Ishikawa (cell line): ENCODE results near the gene CARM1.

Experiments used
- CEBPB ChIP-seq: IDR thresholded peaks from 2 replicates; pipeline ENCODE4 v1.6.1; 2012
- CREB1 ChIP-seq: IDR thresholded peaks from 2 replicates; pipeline ENCODE4 v1.6.1; 2012; ENCODE audit warnings: low read depth
- NFIC ChIP-seq: IDR thresholded peaks from 2 replicates; pipeline ENCODE4 v1.6.1; 2012
- TAF1 ChIP-seq: IDR thresholded peaks from 2 replicates; pipeline ENCODE4 v1.6.1; 2012; ENCODE audit warnings: low read depth, mild to moderate bottlenecking
- TF ChIP-seq, protein P1 (sequence below): IDR thresholded peaks from 2 replicates; pipeline ENCODE4 v1.6.1; 2012; ENCODE audit warnings: low read depth, mild to moderate bottlenecking

GRCh38 chr19:10835754-10836478 is 35.4 kb upstream of the CARM1 start, which contains the start of gene TMED1:
- TF ChIP-seq, protein P1, sequence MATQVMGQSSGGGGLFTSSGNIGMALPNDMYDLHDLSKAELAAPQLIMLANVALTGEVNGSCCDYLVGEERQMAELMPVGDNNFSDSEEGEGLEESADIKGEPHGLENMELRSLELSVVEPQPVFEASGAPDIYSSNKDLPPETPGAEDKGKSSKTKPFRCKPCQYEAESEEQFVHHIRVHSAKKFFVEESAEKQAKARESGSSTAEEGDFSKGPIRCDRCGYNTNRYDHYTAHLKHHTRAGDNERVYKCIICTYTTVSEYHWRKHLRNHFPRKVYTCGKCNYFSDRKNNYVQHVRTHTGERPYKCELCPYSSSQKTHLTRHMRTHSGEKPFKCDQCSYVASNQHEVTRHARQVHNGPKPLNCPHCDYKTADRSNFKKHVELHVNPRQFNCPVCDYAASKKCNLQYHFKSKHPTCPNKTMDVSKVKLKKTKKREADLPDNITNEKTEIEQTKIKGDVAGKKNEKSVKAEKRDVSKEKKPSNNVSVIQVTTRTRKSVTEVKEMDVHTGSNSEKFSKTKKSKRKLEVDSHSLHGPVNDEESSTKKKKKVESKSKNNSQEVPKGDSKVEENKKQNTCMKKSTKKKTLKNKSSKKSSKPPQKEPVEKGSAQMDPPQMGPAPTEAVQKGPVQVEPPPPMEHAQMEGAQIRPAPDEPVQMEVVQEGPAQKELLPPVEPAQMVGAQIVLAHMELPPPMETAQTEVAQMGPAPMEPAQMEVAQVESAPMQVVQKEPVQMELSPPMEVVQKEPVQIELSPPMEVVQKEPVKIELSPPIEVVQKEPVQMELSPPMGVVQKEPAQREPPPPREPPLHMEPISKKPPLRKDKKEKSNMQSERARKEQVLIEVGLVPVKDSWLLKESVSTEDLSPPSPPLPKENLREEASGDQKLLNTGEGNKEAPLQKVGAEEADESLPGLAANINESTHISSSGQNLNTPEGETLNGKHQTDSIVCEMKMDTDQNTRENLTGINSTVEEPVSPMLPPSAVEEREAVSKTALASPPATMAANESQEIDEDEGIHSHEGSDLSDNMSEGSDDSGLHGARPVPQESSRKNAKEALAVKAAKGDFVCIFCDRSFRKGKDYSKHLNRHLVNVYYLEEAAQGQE: peak; percentile 32; the same call in 1 of the 2 replicates
- TF ChIP-seq TAF1 (peak; percentile 76), CREB1 (no peak), CEBPB (no peak), NFIC (no peak)
